K562 (cell line): ENCODE results near the gene SESN3.

ENCODE experiments used
- ETS2 ChIP-seq: IDR thresholded peaks from 2 replicates; pipeline ENCODE4 v1.6.1; 2016; ENCODE audit warnings: borderline replicate concordance, missing genetic modification characterization, mild to moderate bottlenecking, moderate library complexity, missing compliant biosample characterization; ENCODE audit not compliant: poor library complexity, severe bottlenecking
- MTA3 ChIP-seq: fragments of 450-650 bp; formaldehyde crosslinking; IDR thresholded peaks from 2 replicates; pipeline ENCODE4 v1.6.1; 2017; ENCODE audit warnings: mild to moderate bottlenecking, borderline replicate concordance
- MYC ChIP-seq, 2 experiments: fragments of 250-450 bp in 1 of 2; sonication (Bioruptor Pico) in 1 of 2; IDR thresholded peaks; 2 replicates each; pipeline versions ENCODE4 v1.5.1 to v1.6.1; 2012 to 2021; ENCODE audit warnings: low read depth in 2 of 2, borderline replicate concordance in 1 of 2, improper control_type of control experiment in 1 of 2, low read length in 1 of 2, mild to moderate bottlenecking in 1 of 2, moderate library complexity in 1 of 2
- NONO ChIP-seq, 2 experiments: fragments of 200-400 bp in 1 of 2; fragments of 450-650 bp in 1 of 2; formaldehyde crosslinking in 1 of 2; IDR thresholded peaks; 2 replicates each; pipeline ENCODE4 v1.6.1; 2017; ENCODE audit warnings: low read depth in 2 of 2, mild to moderate bottlenecking in 2 of 2, moderate library complexity in 2 of 2, low read length in 1 of 2
- PTTG1 ChIP-seq: fragments of 450-650 bp; IDR thresholded peaks from 2 replicates; pipeline ENCODE4 v1.6.1; 2016; ENCODE audit warnings: low read depth, mild to moderate bottlenecking, missing genetic modification characterization, missing compliant biosample characterization
- SIN3B ChIP-seq: fragments of 450-650 bp; IDR thresholded peaks from 2 replicates; pipeline ENCODE4 v1.6.1; 2017; ENCODE audit warnings: low read depth, mild to moderate bottlenecking, moderate library complexity
- TEAD4 ChIP-seq, 2 experiments: sonication (generic) in 1 of 2; formaldehyde crosslinking in 1 of 2; IDR thresholded peaks; 2 replicates each; pipeline versions ENCODE4 v1.6.1 to v1.8.0; 2012 to 2022; ENCODE audit warnings: borderline replicate concordance in 1 of 2, inconsistent platforms in 1 of 2, low read length in 1 of 2, mild to moderate bottlenecking in 1 of 2, missing genetic modification reagents in 1 of 2
- ZBTB7A ChIP-seq: IDR thresholded peaks from 2 replicates; pipeline ENCODE4 v1.6.1; 2011; ENCODE audit warnings: low read depth, mild to moderate bottlenecking, low read length, moderate library complexity, borderline replicate concordance; ENCODE audit not compliant: control insufficient read depth
- TF ChIP-seq, protein P1 (sequence below): fragments of 250-450 bp; sonication (Bioruptor Pico); IDR thresholded peaks from 2 replicates; pipeline ENCODE4 v1.5.1; 2021; ENCODE audit warnings: mild to moderate bottlenecking
- TF ChIP-seq, protein P2 (sequence below): sonication (generic); formaldehyde crosslinking; IDR thresholded peaks from 2 replicates; pipeline ENCODE4 v1.9.0; 2022; ENCODE audit warnings: mild to moderate bottlenecking, missing genetic modification reagents

DNA sequence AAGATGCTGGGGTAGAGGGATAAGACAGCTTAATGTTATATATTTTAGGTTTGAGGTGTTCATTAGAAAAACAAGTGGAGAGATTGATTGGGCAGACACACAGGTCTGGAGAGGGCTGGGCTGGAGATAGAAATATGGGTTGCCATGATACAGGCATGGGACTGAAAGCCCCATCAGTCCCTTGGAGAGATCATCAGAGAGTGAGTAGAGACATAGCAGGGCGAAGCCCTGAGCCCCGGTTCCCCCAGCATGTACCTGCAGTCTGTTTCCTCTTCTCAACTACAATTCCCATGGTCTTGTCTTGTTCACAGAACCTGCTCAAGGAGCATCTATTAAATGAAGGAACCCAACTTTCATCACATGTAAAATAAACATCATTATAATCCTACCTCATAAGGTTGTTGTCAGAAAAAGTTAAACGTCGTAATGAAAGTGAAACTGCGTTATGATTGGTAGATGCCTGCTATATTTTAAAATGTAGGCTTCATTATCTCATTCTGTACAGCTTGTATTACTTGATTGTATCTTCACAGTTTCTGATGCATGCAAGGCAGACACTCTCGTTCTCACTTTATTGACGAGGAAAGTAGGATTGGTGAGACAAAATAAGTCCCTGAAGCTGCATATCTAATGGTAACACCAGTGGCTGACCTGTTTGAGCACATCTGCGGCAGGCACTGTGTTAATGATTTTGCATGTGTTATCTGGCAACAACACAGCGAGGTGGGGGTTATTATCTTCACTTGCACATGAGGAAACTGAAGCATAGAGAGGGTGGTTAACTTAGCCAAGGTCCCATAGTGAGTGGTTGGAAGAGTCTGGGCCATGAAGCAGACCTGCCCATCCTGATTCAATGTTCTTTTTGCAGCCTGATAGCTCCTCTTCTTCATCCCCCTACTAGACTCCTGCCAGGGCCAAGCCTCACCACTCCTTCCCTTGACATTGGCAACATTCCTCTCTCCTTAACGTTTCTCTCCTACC is 77.8 kb downstream of the SESN3 start:
- TF ChIP-seq ZBTB7A: no peak
- TF ChIP-seq SIN3B: no peak
- TF ChIP-seq ETS2 (tag): no peak
- TF ChIP-seq, protein P1, sequence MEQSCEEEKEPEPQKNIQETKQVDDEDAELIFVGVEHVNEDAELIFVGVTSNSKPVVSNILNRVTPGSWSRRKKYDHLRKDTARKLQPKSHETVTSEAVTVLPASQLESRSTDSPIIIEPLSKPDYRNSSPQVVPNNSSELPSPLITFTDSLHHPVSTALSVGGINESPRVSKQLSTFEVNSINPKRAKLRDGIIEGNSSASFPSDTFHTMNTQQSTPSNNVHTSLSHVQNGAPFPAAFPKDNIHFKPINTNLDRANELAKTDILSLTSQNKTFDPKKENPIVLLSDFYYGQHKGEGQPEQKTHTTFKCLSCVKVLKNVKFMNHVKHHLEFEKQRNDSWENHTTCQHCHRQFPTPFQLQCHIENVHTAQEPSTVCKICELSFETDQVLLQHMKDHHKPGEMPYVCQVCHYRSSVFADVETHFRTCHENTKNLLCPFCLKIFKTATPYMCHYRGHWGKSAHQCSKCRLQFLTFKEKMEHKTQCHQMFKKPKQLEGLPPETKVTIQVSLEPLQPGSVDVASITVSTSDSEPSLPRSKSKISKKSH (CRISPR knock-in tag): no peak
- peak; percentile 61; the same call in 1 of the 2 replicates for TF ChIP-seq MYC (IDR thresholded peaks at IDR 0.05; ENCODE audit: low read depth, low read length)
- TF ChIP-seq MYC (CRISPR knock-in tag; IDR thresholded peaks at IDR 0.05; ENCODE audit: borderline replicate concordance, low read depth): no peak
- TF ChIP-seq TEAD4 (IDR thresholded peaks at IDR 0.05; ENCODE audit: low read length): peak; percentile 100
- TF ChIP-seq TEAD4 (CRISPR knock-in tag; IDR thresholded peaks at IDR 0.05; ENCODE audit: borderline replicate concordance): no peak
- no peak for TF ChIP-seq PTTG1
- TF ChIP-seq, protein P2, sequence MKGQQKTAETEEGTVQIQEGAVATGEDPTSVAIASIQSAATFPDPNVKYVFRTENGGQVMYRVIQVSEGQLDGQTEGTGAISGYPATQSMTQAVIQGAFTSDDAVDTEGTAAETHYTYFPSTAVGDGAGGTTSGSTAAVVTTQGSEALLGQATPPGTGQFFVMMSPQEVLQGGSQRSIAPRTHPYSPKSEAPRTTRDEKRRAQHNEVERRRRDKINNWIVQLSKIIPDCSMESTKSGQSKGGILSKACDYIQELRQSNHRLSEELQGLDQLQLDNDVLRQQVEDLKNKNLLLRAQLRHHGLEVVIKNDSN (CRISPR knock-in tag): no peak
- TF ChIP-seq MTA3: peak; percentile 81
- TF ChIP-seq NONO (IDR thresholded peaks at IDR 0.05; ENCODE audit: low read depth in 2 of 2, low read length in 1 of 2): peak in 1 of 2 experiments; percentile 83; a peak in 2 of 4 replicates
